Measurements from ENCODE around the gene CCNF.
A peak's percentile ranks its signal among the peaks of the same experiment; 100 is the strongest.

CCNF gene

GRCh38 chr16:2455081-2455845 lies 26.0 kb downstream of the CCNF start:
- H3K27me3 ChIP-seq (ENCODE audit: insufficient read depth, low read length): no peaks in the 10 kb centered on the region
- no peak overlapping the region for H2AFZ ChIP-seq (ENCODE audit: low read depth, low read length)
- H3K9me3 ChIP-seq (ENCODE audit: low read length): no peaks in the 10 kb centered on the region
- H3K4me1 ChIP-seq (ENCODE audit: insufficient read depth, low read length): peaks cover 3% of the 10 kb centered on the region
- H3K4me3 ChIP-seq (ENCODE audit: low read length): no peak overlapping the region
- H3K36me3 ChIP-seq (ENCODE audit: insufficient read depth, low read length): peaks cover 54% of the 10 kb centered on the region

- H3K27me3 ChIP-seq (ENCODE audit: insufficient read depth, low read length): no peaks in the 10 kb centered on the region
- peaks cover 55% of the 10 kb centered on the region for H3K36me3 ChIP-seq (ENCODE audit: insufficient read depth, low read length)
- H3K9me3 ChIP-seq (ENCODE audit: low read length): no peaks in the 10 kb centered on the region
- no peak overlapping the region for H2AFZ ChIP-seq (ENCODE audit: low read depth, low read length)
- H3K4me3 ChIP-seq (ENCODE audit: low read length): no peak overlapping the region
- H3K4me1 ChIP-seq (ENCODE audit: insufficient read depth, low read length): peaks cover 12% of the 10 kb centered on the region
These were observed 27.4 kb downstream of the CCNF start for GRCh38 chr16:2456551-2457153.

GRCh38 chr16:2457267-2457666 lies 28.0 kb downstream of the CCNF start:
- Histone ChIP-seq H2AFZ (ENCODE audit: low read depth, low read length) (no peak overlapping the region), H3K9me3 (ENCODE audit: low read length) (no peaks in the 10 kb centered on the region), H3K4me3 (ENCODE audit: low read length) (no peak overlapping the region), H3K4me1 (ENCODE audit: insufficient read depth, low read length) (peaks cover 12% of the 10 kb centered on the region), H3K36me3 (ENCODE audit: insufficient read depth, low read length) (peaks cover 49% of the 10 kb centered on the region), H3K27me3 (ENCODE audit: insufficient read depth, low read length) (no peaks in the 10 kb centered on the region)

- no peak overlapping the region for H2AFZ ChIP-seq (ENCODE audit: low read depth, low read length)
- H3K4me3 ChIP-seq (ENCODE audit: low read length): no peak overlapping the region
- H3K4me1 ChIP-seq (ENCODE audit: insufficient read depth, low read length): peaks cover 12% of the 10 kb centered on the region
- no peaks in the 10 kb centered on the region for H3K27me3 ChIP-seq (ENCODE audit: insufficient read depth, low read length)
- H3K9me3 ChIP-seq (ENCODE audit: low read length): no peaks in the 10 kb centered on the region
- peaks cover 46% of the 10 kb centered on the region for H3K36me3 ChIP-seq (ENCODE audit: insufficient read depth, low read length)
These were observed 28.7 kb downstream of the CCNF start for GRCh38 chr16:2457946-2458345.

GRCh38 chr16:2458887-2459646 lies 29.8 kb downstream of the CCNF start:
- Histone ChIP-seq H3K4me3 (ENCODE audit: low read length) (peak overlapping the region; percentile 50), H3K36me3 (ENCODE audit: insufficient read depth, low read length) (peaks cover 35% of the 10 kb centered on the region), H3K27me3 (ENCODE audit: insufficient read depth, low read length) (no peaks in the 10 kb centered on the region), H3K9me3 (ENCODE audit: low read length) (no peaks in the 10 kb centered on the region), H3K4me1 (ENCODE audit: insufficient read depth, low read length) (peaks cover 12% of the 10 kb centered on the region), H2AFZ (ENCODE audit: low read depth, low read length) (peak overlapping the region; percentile 31)

GRCh38 chr16:2459647-2460390 lies 30.6 kb downstream of the CCNF start, which contains the start of gene TEDC2:
TSS of gene TEDC2 (plus strand) at chr16:2460109. CDS start at chr16:2460145, 36 bp downstream.
- H3K4me3 ChIP-seq (ENCODE audit: low read length): peak within 1 kb of the TSS; percentile 50
- peak within 1 kb of the TSS; percentile 31 for H2AFZ ChIP-seq (ENCODE audit: low read depth, low read length)
- no peaks in the 10 kb centered on the region for H3K27me3 ChIP-seq (ENCODE audit: insufficient read depth, low read length)
- H3K36me3 ChIP-seq (ENCODE audit: insufficient read depth, low read length): peaks cover 30% of the 10 kb centered on the region
- no peaks in the 10 kb centered on the region for H3K9me3 ChIP-seq (ENCODE audit: low read length)
- H3K4me1 ChIP-seq (ENCODE audit: insufficient read depth, low read length): peaks cover 12% of the 10 kb centered on the region

GRCh38 chr16:2460391-2460713 lies 31.1 kb downstream of the CCNF start:
- Histone ChIP-seq H3K4me1 (ENCODE audit: insufficient read depth, low read length) (peaks cover 12% of the 10 kb centered on the region), H3K4me3 (ENCODE audit: low read length) (peak overlapping the region; percentile 50), H3K27me3 (ENCODE audit: insufficient read depth, low read length) (no peaks in the 10 kb centered on the region), H2AFZ (ENCODE audit: low read depth, low read length) (peak overlapping the region; percentile 31), H3K36me3 (ENCODE audit: insufficient read depth, low read length) (peaks cover 28% of the 10 kb centered on the region), H3K9me3 (ENCODE audit: low read length) (no peaks in the 10 kb centered on the region)

- H3K9me3 ChIP-seq (ENCODE audit: low read length): no peaks in the 10 kb centered on the region
- peak overlapping the region; percentile 50 for H3K4me3 ChIP-seq (ENCODE audit: low read length)
- no peaks in the 10 kb centered on the region for H3K27me3 ChIP-seq (ENCODE audit: insufficient read depth, low read length)
- H2AFZ ChIP-seq (ENCODE audit: low read depth, low read length): no peak overlapping the region
- H3K36me3 ChIP-seq (ENCODE audit: insufficient read depth, low read length): peaks cover 24% of the 10 kb centered on the region
- H3K4me1 ChIP-seq (ENCODE audit: insufficient read depth, low read length): peaks cover 12% of the 10 kb centered on the region
These were observed 31.7 kb downstream of the CCNF start for GRCh38 chr16:2460916-2461315.

- Histone ChIP-seq H3K4me3 (ENCODE audit: low read length) (no peak overlapping the region), H3K9me3 (ENCODE audit: low read length) (no peaks in the 10 kb centered on the region), H3K27me3 (ENCODE audit: insufficient read depth, low read length) (no peaks in the 10 kb centered on the region), H3K4me1 (ENCODE audit: insufficient read depth, low read length) (peaks cover 12% of the 10 kb centered on the region), H3K36me3 (ENCODE audit: insufficient read depth, low read length) (peaks cover 12% of the 10 kb centered on the region), H2AFZ (ENCODE audit: low read depth, low read length) (no peak overlapping the region)
These were observed 33.0 kb downstream of the CCNF start for GRCh38 chr16:2462031-2462866.

GRCh38 chr16:2464333-2464732 lies 35.1 kb downstream of the CCNF start:
- no peaks in the 10 kb centered on the region for H3K9me3 ChIP-seq (ENCODE audit: low read length)
- H2AFZ ChIP-seq (ENCODE audit: low read depth, low read length): no peak overlapping the region
- no peak overlapping the region for H3K4me3 ChIP-seq (ENCODE audit: low read length)
- peaks cover 9% of the 10 kb centered on the region for H3K36me3 ChIP-seq (ENCODE audit: insufficient read depth, low read length)
- H3K4me1 ChIP-seq (ENCODE audit: insufficient read depth, low read length): peaks cover 20% of the 10 kb centered on the region
- no peaks in the 10 kb centered on the region for H3K27me3 ChIP-seq (ENCODE audit: insufficient read depth, low read length)

GRCh38 chr16:2465653-2466415 lies 36.6 kb downstream of the CCNF start:
- Histone ChIP-seq H3K36me3 (ENCODE audit: insufficient read depth, low read length) (peaks cover 9% of the 10 kb centered on the region), H3K27me3 (ENCODE audit: insufficient read depth, low read length) (no peaks in the 10 kb centered on the region), H3K9me3 (ENCODE audit: low read length) (no peaks in the 10 kb centered on the region), H3K4me3 (ENCODE audit: low read length) (no peak overlapping the region), H3K4me1 (ENCODE audit: insufficient read depth, low read length) (peaks cover 27% of the 10 kb centered on the region), H2AFZ (ENCODE audit: low read depth, low read length) (no peak overlapping the region)
